Right lobe of liver (tissue), 4 donors: ENCODE measurements around the gene KRT83.

ENCODE experiments used
- POLR2A ChIP-seq: fragments of 450-650 bp; IDR thresholded peaks from one replicate; pipeline ENCODE4 v1.6.1; 2017; ENCODE audit warnings: antibody characterized with exemption, mild to moderate bottlenecking
- TF ChIP-seq, protein P1 (sequence below), 4 donors: fragments of 200-600 bp in 3 of 4; fragments of 450-650 bp in 1 of 4; IDR thresholded peaks; one replicate each; pipeline versions ENCODE4 v1.5.1 to v1.8.0; 2016 to 2022; ENCODE audit warnings: antibody characterized with exemption in 4 of 4, mild to moderate bottlenecking in 2 of 4
- donor health status: DM: no; HTN: no; CAD: no.
- donor health status: DM: no; HTN: no; CAD: no.
- donor health status: DM: no; HTN: yes; CAD: no.

DNA sequence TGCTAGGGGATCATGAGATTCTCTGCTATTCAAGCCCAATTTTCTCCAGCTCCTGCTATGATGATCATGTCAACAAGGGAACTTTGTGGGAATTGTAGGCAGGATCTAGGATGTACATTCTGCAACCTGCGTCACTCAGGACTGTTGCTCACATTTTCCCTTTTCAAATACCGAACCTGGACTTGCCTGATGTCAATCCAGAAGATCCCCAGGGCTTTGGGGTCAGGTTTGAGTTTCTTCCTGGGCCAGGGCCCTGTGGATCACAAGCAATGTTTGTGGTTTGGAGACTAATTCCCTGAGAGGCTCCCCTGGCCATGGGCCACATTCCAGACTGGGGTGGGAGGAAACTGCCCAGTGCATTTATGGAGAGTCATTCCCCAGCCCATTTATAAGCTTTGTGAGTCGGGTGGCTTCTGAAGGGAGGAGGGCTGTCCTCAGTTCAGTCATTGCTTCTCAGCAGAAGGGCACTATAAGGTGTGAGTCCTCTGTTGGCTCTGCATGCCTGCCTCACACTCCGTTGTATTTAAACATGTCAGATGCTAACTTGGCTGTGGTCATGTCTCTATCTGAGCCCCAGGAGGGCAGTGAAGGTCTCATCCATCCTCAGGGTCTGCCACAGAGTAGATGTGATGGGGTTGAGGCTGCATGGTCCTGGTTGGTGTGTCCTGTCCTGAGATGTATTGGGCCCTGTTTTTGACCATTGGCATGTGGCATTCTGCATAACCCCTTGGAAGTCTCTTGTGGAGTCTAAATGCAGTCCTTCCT, 40.2 kb downstream of the KRT83 start:
- TF ChIP-seq, protein P1, sequence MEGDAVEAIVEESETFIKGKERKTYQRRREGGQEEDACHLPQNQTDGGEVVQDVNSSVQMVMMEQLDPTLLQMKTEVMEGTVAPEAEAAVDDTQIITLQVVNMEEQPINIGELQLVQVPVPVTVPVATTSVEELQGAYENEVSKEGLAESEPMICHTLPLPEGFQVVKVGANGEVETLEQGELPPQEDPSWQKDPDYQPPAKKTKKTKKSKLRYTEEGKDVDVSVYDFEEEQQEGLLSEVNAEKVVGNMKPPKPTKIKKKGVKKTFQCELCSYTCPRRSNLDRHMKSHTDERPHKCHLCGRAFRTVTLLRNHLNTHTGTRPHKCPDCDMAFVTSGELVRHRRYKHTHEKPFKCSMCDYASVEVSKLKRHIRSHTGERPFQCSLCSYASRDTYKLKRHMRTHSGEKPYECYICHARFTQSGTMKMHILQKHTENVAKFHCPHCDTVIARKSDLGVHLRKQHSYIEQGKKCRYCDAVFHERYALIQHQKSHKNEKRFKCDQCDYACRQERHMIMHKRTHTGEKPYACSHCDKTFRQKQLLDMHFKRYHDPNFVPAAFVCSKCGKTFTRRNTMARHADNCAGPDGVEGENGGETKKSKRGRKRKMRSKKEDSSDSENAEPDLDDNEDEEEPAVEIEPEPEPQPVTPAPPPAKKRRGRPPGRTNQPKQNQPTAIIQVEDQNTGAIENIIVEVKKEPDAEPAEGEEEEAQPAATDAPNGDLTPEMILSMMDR (IDR thresholded peaks at IDR 0.05): no peak
- no peak for TF ChIP-seq POLR2A
